Suprapubic skin (tissue), 4 donors: ENCODE data around the gene ENOX2. TPM values are rescaled to one million over a fixed set of nuclear protein-coding genes. Genes with fewer than 3 reads are reported as not detected.

Experiments used
- DNase-seq, 2 donors: peaks; one replicate each; pipeline ENCODE4 v3.0.0-alpha.2; 2019; ENCODE audit warnings: low spot score in 2 of 2
- H3K27ac ChIP-seq: fragments of 200-600 bp; sonication (generic); one replicate; pipeline ENCODE4 v1.5.1; 2019
- H3K27me3 ChIP-seq: fragments of 200-600 bp; sonication (generic); one replicate; pipeline ENCODE4 v1.5.1; 2019
- H3K36me3 ChIP-seq: fragments of 200-600 bp; sonication (generic); one replicate; pipeline ENCODE4 v1.5.1; 2019
- H3K4me1 ChIP-seq: fragments of 200-600 bp; sonication (generic); one replicate; pipeline ENCODE4 v1.5.1; 2019
- H3K4me3 ChIP-seq: fragments of 200-600 bp; sonication (generic); one replicate; pipeline ENCODE4 v1.5.1; 2019; ENCODE audit warnings: mild to moderate bottlenecking
- H3K9me3 ChIP-seq: fragments of 200-600 bp; sonication (generic); one replicate; pipeline ENCODE4 v1.5.1; 2019
- CTCF ChIP-seq, 2 donors: fragments of 200-600 bp in 1 of 2; fragments of 450-650 bp in 1 of 2; sonication (generic) in 1 of 2; IDR thresholded peaks; one replicate each; pipeline ENCODE4 v1.5.1; 2016 to 2019; ENCODE audit warnings: antibody characterized with exemption in 2 of 2, mild to moderate bottlenecking in 1 of 2, moderate library complexity in 1 of 2
- EP300 ChIP-seq: sonication (generic); formaldehyde crosslinking; IDR thresholded peaks from one replicate; pipeline ENCODE4 v1.6.1; 2017; ENCODE audit warnings: antibody characterized with exemption
- POLR2A ChIP-seq, 2 donors: fragments of 450-650 bp; IDR thresholded peaks; one replicate each; pipeline ENCODE4 v1.6.1; 2017; ENCODE audit warnings: antibody characterized with exemption in 2 of 2, mild to moderate bottlenecking in 2 of 2, moderate library complexity in 2 of 2
- POLR2AphosphoS5 ChIP-seq, 3 donors: sonication (generic); formaldehyde crosslinking; IDR thresholded peaks; one replicate each; pipeline ENCODE4 v1.6.1; 2017; ENCODE audit warnings: antibody characterized with exemption in 3 of 3
- WGBS: methylation state at CpG from one replicate; pipeline ENCODE4 v1.1.5; 2018; 5-methylcytosine and 5-hydroxymethylcytosine counted together
- total RNA-seq, 4 donors: library from RNA; depleted of rRNA; stranded (reverse); fragments of >200 nt; gene quantifications; one replicate each; pipeline ENCODE4 v1.1.0, GENCODE V29; 2016

The ENOX2 gene
- total RNA-seq, 4 donors from 2014 or later, result 9.6 to 11.1 (median 10.7) TPM

DNA sequence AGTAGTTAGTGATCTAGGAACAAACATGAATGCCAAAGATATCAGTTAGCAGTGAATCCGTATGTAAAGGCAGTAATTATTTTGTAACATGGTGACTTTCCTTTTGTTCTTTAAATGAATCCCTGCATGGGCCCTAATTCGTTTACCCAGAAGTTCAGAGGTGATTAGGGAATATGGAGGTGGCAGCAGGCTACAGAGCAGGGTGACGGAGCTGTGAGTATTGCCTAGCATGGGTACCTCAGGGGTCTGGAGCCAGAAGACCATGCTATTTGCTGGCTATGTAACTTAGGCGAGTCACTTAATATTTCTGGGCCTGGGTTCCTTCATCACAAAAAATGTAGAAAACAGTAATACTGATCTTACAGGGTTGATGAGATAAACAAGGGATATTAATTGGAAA is 184.9 kb downstream of the ENOX2 start:
- Histone ChIP-seq H3K27ac (no peak overlapping the region), H3K36me3 (no peaks in the 10 kb centered on the region), H3K9me3 (no peaks in the 10 kb centered on the region), H3K4me1 (no peaks in the 10 kb centered on the region), H3K4me3 (no peak overlapping the region), H3K27me3 (no peaks in the 10 kb centered on the region)
- DNase-seq, result no peak
- 68% methylated on average over 4 of the region's 4 CpGs for WGBS
- TF ChIP-seq CTCF (IDR thresholded peaks at IDR 0.05) (no peak), EP300 (no peak), POLR2A (IDR thresholded peaks at IDR 0.05) (no peak), POLR2AphosphoS5 (IDR thresholded peaks at IDR 0.05) (no peak)

- Histone ChIP-seq H3K27ac (no peak overlapping the region), H3K4me1 (no peaks in the 10 kb centered on the region), H3K36me3 (no peaks in the 10 kb centered on the region), H3K27me3 (no peaks in the 10 kb centered on the region), H3K9me3 (no peaks in the 10 kb centered on the region), H3K4me3 (no peak overlapping the region)
- TF ChIP-seq EP300, result no peak
- TF ChIP-seq POLR2A (IDR thresholded peaks at IDR 0.05), result no peak
- no peak for TF ChIP-seq POLR2AphosphoS5 (IDR thresholded peaks at IDR 0.05)
- no peak for TF ChIP-seq CTCF (IDR thresholded peaks at IDR 0.05)
- WGBS, result 57% methylated on average over 2 of the region's 2 CpGs
- no peak for DNase-seq
Observed at GRCh38 chrX:130716781-130717413, 186.1 kb downstream of the ENOX2 start.

DNA sequence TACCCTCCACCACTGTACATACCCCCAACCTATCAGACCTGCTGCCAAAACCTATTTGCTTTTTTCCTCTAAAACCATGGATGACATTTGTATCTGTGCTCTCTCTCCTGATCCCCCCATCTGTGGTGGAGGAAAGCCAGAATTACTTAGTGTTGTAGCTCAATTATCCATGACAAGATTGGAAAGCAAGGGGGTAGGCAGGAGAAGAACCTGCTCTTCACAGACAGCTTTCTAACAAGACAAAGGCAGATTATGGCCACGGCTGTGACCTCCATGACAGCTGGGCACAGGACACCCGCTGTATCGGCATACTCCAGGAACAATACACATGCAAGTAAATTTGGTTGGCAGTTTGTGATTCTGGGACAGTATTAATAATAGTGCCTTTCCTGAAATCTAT is 186.7 kb downstream of the ENOX2 start:
- DNase-seq, result no peak
- H3K4me3 ChIP-seq, result no peak overlapping the region

DNA sequence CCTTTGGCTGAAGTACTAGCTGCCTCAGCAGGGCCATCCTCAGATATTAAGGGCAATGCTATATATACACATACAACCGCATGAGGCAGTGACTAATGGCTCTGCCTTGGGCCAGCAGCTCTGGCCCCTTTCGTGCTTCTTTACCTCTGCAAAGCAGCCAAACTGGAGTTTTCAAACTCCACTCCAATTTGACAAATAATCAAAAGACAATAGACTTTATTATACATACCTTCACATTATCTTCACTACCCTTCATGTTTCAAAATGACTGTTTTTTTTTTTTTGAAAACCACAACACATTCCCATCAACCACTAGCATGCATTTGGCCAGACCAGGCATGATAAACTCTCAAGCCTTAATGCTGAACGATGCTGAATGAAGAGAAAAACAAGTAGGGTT is 187.7 kb downstream of the ENOX2 start:
- H3K4me1 ChIP-seq, result no peaks in the 10 kb centered on the region
- TF ChIP-seq POLR2A (IDR thresholded peaks at IDR 0.05), result no peak
- no peak for TF ChIP-seq CTCF (IDR thresholded peaks at IDR 0.05)
- TF ChIP-seq EP300, result no peak
- no peak for TF ChIP-seq POLR2AphosphoS5 (IDR thresholded peaks at IDR 0.05)
- no peak overlapping the region for H3K27ac ChIP-seq
- no peak overlapping the region for H3K4me3 ChIP-seq
- H3K36me3 ChIP-seq, result no peaks in the 10 kb centered on the region
- H3K27me3 ChIP-seq, result no peaks in the 10 kb centered on the region
- WGBS, result 58% methylated on average over 3 of the region's 3 CpGs
- no peaks in the 10 kb centered on the region for H3K9me3 ChIP-seq
- no peak for DNase-seq

More for the DNA sequence above, 186.7 kb downstream of the ENOX2 start:
- Histone ChIP-seq H3K4me1 (no peaks in the 10 kb centered on the region), H3K27me3 (no peaks in the 10 kb centered on the region), H3K27ac (no peak overlapping the region), H3K36me3 (no peaks in the 10 kb centered on the region), H3K9me3 (no peaks in the 10 kb centered on the region)
- 76% methylated on average over 3 of the region's 3 CpGs for WGBS
- no peak for TF ChIP-seq EP300
- no peak for TF ChIP-seq CTCF (IDR thresholded peaks at IDR 0.05)

DNA sequence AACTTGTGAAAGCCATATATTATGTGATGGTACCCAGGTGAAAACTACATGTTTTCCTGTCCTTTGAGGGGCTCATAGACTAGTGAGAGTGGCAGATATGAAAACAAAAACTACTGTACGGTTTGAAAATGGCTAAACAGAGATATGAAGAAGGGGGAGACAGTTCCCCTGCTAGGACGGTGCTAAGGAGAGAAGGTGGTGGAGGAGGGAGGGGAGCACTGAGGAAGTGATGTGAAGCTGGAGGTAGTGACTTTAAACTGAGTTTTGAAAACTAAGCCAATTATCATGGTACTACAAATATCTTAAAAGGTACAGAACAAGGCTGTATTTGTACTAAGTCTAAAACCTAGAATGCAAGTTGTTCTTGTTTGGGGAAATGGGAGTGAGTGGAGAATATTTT is 188.3 kb downstream of the ENOX2 start:
- Histone ChIP-seq H3K36me3 (no peaks in the 10 kb centered on the region), H3K4me3 (no peak overlapping the region), H3K4me1 (no peaks in the 10 kb centered on the region), H3K9me3 (no peaks in the 10 kb centered on the region), H3K27ac (no peak overlapping the region), H3K27me3 (no peaks in the 10 kb centered on the region)
- TF ChIP-seq POLR2AphosphoS5 (IDR thresholded peaks at IDR 0.05) (no peak), CTCF (IDR thresholded peaks at IDR 0.05) (no peak), EP300 (no peak), POLR2A (IDR thresholded peaks at IDR 0.05) (no peak)
- DNase-seq, result no peak
- 75% methylated on average over 2 of the region's 2 CpGs for WGBS
